Activated T-helper 1 cell treated with anti-CD3 and anti-CD28 coated beads, Interleukin-12 subunit alpha, Interleukin-12 subunit beta, Interleukin-2, Interleukin-4 antibody, amounts not matched to agents 30 ng/mL and 10 ng/mL and 1 ng/mL, durations not matched to agents 14 hours and 24 hours and 36 hours (primary cell): ENCODE results near the gene MICAL3. TPM values are rescaled to one million over a fixed set of nuclear protein-coding genes. Genes with fewer than 3 reads are reported as not detected.

Experiments used
- DNase-seq: peaks from one replicate; pipeline ENCODE4 v3.0.0; 2021; ENCODE audit warnings: low spot score
- H3K27ac Mint-ChIP-seq: one replicate; pipeline ENCODE4 v1.8.0; 2021; ENCODE audit warnings: mild to moderate bottlenecking, mixed read lengths
- H3K27me3 Mint-ChIP-seq: one replicate; pipeline ENCODE4 v1.8.0; 2022; ENCODE audit warnings: mild to moderate bottlenecking, moderate library complexity, mixed read lengths; ENCODE audit not compliant: insufficient read depth
- H3K36me3 Mint-ChIP-seq: one replicate; pipeline ENCODE4 v1.8.0; 2021; ENCODE audit warnings: low read depth, mixed read lengths
- H3K4me1 Mint-ChIP-seq: one replicate; pipeline ENCODE4 v1.8.0; 2021; ENCODE audit warnings: low read depth, mixed read lengths
- H3K4me3 Mint-ChIP-seq: one replicate; pipeline ENCODE4 v1.8.0; 2021; ENCODE audit warnings: mild to moderate bottlenecking, moderate library complexity, mixed read lengths
- H3K9me3 Mint-ChIP-seq: one replicate; pipeline ENCODE4 v1.8.0; 2021; ENCODE audit warnings: mixed read lengths
- intact Hi-C: fragments of 100-400 bp; cut with micrococcal nuclease; formaldehyde crosslinking; loops from one replicate; pipeline ENCODE4 v1.15.1; 2024
- total RNA-seq: library from RNA; stranded (reverse); gene quantifications from 2 replicates; pipeline ENCODE4 v1.2.3, GENCODE V29; 2022

MICAL3 gene
- total RNA-seq, 1 donor from 2014 or later: 50.6 TPM

DNA sequence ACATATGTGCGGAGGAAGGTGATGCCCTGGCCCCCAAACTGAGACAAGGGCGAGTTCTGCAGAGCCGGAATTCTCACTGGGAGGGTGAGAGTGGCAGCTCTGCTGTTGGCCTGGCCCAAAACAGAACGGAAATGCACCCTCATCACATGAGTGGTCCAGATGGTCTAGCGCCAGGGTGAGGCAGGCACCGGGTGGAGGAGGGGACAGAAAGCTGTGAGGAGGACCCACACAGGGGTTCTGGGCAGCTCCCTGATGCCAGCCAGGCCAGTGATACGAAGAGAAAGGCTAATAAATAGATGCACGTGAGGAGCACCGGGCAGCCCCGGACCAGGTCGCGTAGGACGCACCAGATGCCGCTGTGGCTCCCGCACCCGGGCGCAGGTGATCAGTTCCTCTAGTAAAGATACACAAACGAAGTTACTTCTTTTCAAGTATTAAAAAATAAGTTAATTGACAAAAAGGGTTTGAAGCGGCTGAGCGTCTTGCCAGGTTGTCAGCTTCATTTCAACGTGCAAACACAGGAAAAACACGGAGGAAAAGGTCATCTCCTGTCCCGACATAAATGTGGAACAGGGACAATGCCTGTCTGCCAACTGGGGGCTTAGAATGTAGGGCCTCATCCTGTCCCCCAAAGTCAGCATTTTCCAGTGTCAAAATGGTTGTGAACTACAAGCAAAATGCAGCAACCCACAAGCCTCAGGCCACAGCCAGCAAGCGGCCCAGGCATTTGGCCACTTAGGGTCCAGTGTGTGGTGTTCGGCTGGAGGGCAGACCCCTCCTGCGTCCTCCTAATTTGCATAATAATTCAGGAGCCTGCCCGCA, 234.8 kb downstream of the MICAL3 start:
- no peak overlapping the region for H3K4me3 Mint-ChIP-seq
- H3K27ac Mint-ChIP-seq: no peak overlapping the region
- H3K27me3 Mint-ChIP-seq: peaks cover 2% of the 10 kb centered on the region
- H3K4me1 Mint-ChIP-seq: no peaks in the 10 kb centered on the region
- H3K36me3 Mint-ChIP-seq: no peaks in the 10 kb centered on the region
- H3K9me3 Mint-ChIP-seq: no peaks in the 10 kb centered on the region
- DNase-seq: no peak
- intact Hi-C loops: no loop called here

- Mint-ChIP-seq H3K27me3 (peaks cover 3% of the 10 kb centered on the region), H3K36me3 (no peaks in the 10 kb centered on the region), H3K27ac (no peak overlapping the region), H3K9me3 (no peaks in the 10 kb centered on the region), H3K4me3 (no peak overlapping the region), H3K4me1 (no peaks in the 10 kb centered on the region)
- intact Hi-C loops: no loop called here
- no peak for DNase-seq
Observed at GRCh38 chr22:17788528-17789378, 235.6 kb downstream of the MICAL3 start.

- Mint-ChIP-seq H3K36me3 (no peaks in the 10 kb centered on the region), H3K4me3 (no peak overlapping the region)
- intact Hi-C loops: no loop called here
Observed at GRCh38 chr22:17787716-17788330, 236.5 kb downstream of the MICAL3 start.

DNA sequence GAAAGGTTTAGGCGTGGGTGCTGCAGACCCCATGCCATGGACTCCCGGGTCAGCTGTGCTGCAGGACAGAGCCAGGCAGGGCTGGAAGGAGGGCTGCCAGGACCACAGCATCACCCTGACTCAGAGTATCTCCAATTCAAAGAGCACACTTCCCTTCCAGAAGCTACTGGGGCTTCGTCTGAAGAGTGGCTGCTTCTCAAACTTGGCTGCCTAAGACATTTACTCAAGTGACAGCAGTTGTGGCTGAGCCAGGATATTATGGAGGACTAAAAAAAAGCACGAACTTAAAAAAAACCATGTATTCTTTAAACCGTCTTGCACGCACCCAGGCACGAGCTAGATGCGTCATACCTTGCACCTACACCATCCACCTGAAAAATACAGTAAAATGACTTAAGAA, 237.1 kb downstream of the MICAL3 start:
- intact Hi-C loops: no loop called here
- DNase-seq: no peak
- Mint-ChIP-seq H3K27ac (no peak overlapping the region), H3K4me1 (peaks cover 10% of the 10 kb centered on the region), H3K9me3 (no peaks in the 10 kb centered on the region), H3K36me3 (no peaks in the 10 kb centered on the region), H3K27me3 (peaks cover 2% of the 10 kb centered on the region), H3K4me3 (no peak overlapping the region)

More at GRCh38 chr22:17787716-17788330, 236.5 kb downstream of the MICAL3 start:
- Mint-ChIP-seq H3K9me3 (no peaks in the 10 kb centered on the region), H3K4me1 (peaks cover 5% of the 10 kb centered on the region), H3K27me3 (peaks cover 2% of the 10 kb centered on the region), H3K27ac (no peak overlapping the region)
- no peak for DNase-seq

GRCh38 chr22:17786435-17787161, 237.8 kb downstream of the MICAL3 start:
- Mint-ChIP-seq H3K27ac (no peak overlapping the region), H3K9me3 (no peaks in the 10 kb centered on the region), H3K27me3 (peaks cover 2% of the 10 kb centered on the region), H3K4me3 (no peak overlapping the region), H3K36me3 (no peaks in the 10 kb centered on the region), H3K4me1 (peaks cover 13% of the 10 kb centered on the region)
- intact Hi-C loops: no loop called here
- DNase-seq: no peak

DNA sequence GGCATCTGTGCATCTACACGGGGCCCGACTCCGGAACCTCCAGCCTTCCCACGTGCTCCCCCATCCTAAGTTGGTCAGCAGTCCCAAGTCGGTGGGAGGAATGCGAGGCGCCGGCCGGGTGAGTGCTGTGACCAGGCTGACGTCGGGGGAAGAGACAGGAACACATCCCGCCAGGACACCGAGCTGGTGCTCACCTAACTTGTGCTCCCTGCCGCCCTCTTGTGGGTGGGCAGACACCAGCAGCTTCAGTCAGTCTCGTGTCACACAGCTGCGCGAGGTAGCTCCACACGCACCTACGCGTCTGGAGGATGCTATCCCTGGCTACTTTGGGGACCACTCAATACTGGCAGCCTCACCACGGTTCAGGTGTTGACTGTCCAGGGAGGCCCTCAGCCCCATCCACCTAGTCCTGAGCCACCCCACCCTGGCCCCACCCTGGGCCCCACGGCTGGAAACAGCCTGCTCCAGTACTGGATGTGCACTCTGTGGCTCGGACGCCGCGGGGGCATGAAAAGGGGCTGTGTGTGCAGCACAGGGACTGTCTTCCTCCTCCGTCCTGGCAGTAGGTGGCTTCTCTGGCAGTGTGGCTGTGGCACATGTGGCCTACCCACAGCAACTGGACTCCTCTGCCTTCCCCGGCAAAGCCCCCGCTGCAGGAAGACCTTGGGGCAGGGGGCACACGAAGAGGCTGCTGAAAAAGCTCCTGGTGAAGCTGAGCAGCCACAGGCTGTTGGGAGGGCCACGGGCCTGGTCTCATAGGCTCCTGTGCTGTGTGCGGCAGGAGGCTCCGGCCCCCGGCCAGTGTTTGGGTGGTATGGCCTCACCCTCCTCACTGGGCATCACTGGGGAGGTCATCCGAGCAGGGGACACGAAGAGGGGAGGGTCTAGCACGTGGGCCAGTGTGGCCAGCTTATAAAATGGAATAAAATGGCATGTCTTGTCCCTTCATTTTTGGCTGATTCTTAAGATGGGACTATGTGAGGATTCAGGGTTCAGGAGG, 238.9 kb downstream of the MICAL3 start:
- intact Hi-C loops: loop anchor here (1.0 kb wide), 2 partner anchors 31 to 43 kb away; no protein-coding TSS in a partner anchor

GRCh38 chr22:17784776-17785175, 239.6 kb downstream of the MICAL3 start:
- DNase-seq: no peak
- Mint-ChIP-seq H3K27me3 (peaks cover 4% of the 10 kb centered on the region), H3K4me1 (peaks cover 28% of the 10 kb centered on the region), H3K27ac (no peak overlapping the region), H3K36me3 (no peaks in the 10 kb centered on the region), H3K4me3 (no peak overlapping the region), H3K9me3 (no peaks in the 10 kb centered on the region)
- intact Hi-C loops: loop anchor here (1.0 kb wide), 2 partner anchors 30 to 42 kb away; no protein-coding TSS in a partner anchor

More for the DNA sequence above, 238.9 kb downstream of the MICAL3 start:
- no peak overlapping the region for H3K4me3 Mint-ChIP-seq
- H3K4me1 Mint-ChIP-seq: peaks cover 21% of the 10 kb centered on the region
- no peak overlapping the region for H3K27ac Mint-ChIP-seq
- no peaks in the 10 kb centered on the region for H3K9me3 Mint-ChIP-seq
- H3K36me3 Mint-ChIP-seq: no peaks in the 10 kb centered on the region
- H3K27me3 Mint-ChIP-seq: peaks cover 2% of the 10 kb centered on the region
- DNase-seq: peak; percentile 52

- peaks cover 4% of the 10 kb centered on the region for H3K27me3 Mint-ChIP-seq
- peaks cover 35% of the 10 kb centered on the region for H3K4me1 Mint-ChIP-seq
- H3K36me3 Mint-ChIP-seq: peaks cover 2% of the 10 kb centered on the region
- no peak overlapping the region for H3K4me3 Mint-ChIP-seq
- H3K27ac Mint-ChIP-seq: no peak overlapping the region
- H3K9me3 Mint-ChIP-seq: no peaks in the 10 kb centered on the region
- no peak for DNase-seq
- intact Hi-C loops: no loop called here
Observed at GRCh38 chr22:17783773-17784480, 240.4 kb downstream of the MICAL3 start.

DNA sequence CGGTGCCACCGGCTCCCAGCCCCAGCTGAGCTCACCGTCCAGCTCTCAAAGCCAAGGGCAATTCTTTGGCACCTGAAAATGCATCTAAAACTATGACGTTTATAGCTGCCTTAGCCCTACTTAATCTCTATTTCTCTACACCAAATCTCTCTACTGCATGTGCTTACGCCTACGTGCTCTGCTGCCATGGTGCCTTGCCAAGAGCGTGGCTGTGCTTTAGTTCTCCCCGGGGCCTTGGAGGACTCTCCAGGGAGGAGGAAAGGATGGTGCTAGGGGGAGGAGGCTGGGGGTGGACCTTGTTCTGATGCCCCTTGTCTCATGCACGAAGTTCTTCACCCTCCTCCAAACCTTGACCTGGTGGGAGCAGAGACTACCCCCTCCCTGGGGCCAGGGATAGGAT, 241.0 kb downstream of the MICAL3 start:
- peaks cover 4% of the 10 kb centered on the region for H3K27me3 Mint-ChIP-seq
- no peak overlapping the region for H3K27ac Mint-ChIP-seq
- no peaks in the 10 kb centered on the region for H3K9me3 Mint-ChIP-seq
- no peak for DNase-seq
- H3K36me3 Mint-ChIP-seq: peaks cover 2% of the 10 kb centered on the region
- intact Hi-C loops: no loop called here
- H3K4me3 Mint-ChIP-seq: no peak overlapping the region
- peaks cover 40% of the 10 kb centered on the region for H3K4me1 Mint-ChIP-seq

GRCh38 chr22:17782621-17783020, 241.7 kb downstream of the MICAL3 start:
- intact Hi-C loops: no loop called here
- peaks cover 2% of the 10 kb centered on the region for H3K36me3 Mint-ChIP-seq
- H3K4me3 Mint-ChIP-seq: no peak overlapping the region
- H3K27ac Mint-ChIP-seq: no peak overlapping the region
- DNase-seq: no peak
- peaks cover 46% of the 10 kb centered on the region for H3K4me1 Mint-ChIP-seq
- H3K27me3 Mint-ChIP-seq: peaks cover 4% of the 10 kb centered on the region
- H3K9me3 Mint-ChIP-seq: no peaks in the 10 kb centered on the region

DNA sequence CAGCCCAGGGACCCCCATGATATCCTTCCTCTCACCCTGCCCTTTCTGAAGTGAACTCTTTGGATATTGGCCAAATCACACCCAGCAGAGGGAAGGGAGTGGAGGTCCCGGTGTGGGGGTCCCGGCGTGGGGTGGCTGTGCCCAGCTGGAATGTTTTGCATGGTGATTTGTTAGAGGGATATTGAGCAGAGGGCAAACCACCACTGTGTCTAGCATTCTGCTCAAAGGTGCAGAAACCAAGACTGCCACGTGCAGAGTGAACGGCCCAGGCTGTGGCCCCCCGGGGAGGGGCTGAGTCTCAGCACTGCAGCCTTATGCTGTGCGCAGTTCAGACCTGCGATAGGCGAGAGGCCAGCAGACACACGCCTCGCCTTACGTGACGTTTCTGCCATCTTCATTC, 242.2 kb downstream of the MICAL3 start:
- Mint-ChIP-seq H3K27me3 (peaks cover 4% of the 10 kb centered on the region), H3K36me3 (peaks cover 2% of the 10 kb centered on the region), H3K4me3 (no peak overlapping the region), H3K27ac (no peak overlapping the region), H3K9me3 (no peaks in the 10 kb centered on the region), H3K4me1 (peaks cover 51% of the 10 kb centered on the region)
- DNase-seq: no peak
- intact Hi-C loops: no loop called here
